Measurements from ENCODE around the gene TBXAS1.

TBXAS1 gene

DNA sequence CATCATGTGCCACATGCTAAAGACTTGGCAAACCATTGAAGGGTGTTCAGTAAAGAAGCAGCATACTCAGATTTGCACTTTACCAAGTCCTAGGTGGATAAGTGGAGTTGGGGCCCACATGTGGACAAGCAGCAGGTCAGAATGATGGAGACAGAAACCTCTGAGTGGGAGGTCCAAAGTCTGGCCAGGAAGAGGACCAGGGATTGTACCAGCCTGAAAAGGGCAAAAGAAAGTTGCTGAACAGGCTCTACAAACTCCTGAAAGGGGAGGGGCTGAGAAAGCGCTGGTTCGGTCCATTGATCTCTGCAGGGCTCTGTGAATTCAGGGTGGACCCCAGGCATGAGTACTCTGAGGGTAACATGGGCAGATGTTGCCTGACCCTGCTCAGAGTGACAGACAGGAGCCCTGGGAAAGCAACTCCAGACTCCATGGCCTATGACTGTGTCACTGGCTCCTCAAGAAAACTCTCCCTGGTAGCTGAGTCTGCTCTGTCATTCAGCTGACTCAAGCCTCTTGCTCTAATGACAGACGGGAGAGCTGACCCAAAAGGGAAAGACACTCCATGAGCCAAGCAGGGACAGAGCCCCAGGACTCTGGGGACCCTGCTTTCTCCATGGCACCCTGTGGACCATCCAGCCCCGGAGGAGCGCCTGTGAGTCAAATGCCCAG, 68.5 kb downstream of the TBXAS1 start:
- TF ChIP-seq EZH2phosphoT487 (conservative IDR thresholded peaks at IDR 0.05; ENCODE audit: low read length), result no peak
- TF ChIP-seq, protein P1, sequence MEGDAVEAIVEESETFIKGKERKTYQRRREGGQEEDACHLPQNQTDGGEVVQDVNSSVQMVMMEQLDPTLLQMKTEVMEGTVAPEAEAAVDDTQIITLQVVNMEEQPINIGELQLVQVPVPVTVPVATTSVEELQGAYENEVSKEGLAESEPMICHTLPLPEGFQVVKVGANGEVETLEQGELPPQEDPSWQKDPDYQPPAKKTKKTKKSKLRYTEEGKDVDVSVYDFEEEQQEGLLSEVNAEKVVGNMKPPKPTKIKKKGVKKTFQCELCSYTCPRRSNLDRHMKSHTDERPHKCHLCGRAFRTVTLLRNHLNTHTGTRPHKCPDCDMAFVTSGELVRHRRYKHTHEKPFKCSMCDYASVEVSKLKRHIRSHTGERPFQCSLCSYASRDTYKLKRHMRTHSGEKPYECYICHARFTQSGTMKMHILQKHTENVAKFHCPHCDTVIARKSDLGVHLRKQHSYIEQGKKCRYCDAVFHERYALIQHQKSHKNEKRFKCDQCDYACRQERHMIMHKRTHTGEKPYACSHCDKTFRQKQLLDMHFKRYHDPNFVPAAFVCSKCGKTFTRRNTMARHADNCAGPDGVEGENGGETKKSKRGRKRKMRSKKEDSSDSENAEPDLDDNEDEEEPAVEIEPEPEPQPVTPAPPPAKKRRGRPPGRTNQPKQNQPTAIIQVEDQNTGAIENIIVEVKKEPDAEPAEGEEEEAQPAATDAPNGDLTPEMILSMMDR (IDR thresholded peaks at IDR 0.05; ENCODE audit: insufficient read depth, low read length, poor library complexity, severe bottlenecking), result no peak
- H3K9me2 ChIP-seq (replicated peaks; ENCODE audit: insufficient read depth, low read length), result no peaks in the 10 kb centered on the region
- H4K20me1 ChIP-seq (ENCODE audit: low read depth, low read length), result no peaks in the 10 kb centered on the region
- no peak overlapping the region for H3K27ac ChIP-seq (ENCODE audit: low read depth, low read length)
- no peak overlapping the region for H2AFZ ChIP-seq (ENCODE audit: low read depth, low read length, severe bottlenecking)
- no peaks in the 10 kb centered on the region for H3K36me3 ChIP-seq (ENCODE audit: low read length)
- no peaks in the 10 kb centered on the region for H3K27me3 ChIP-seq (ENCODE audit: low read length)
- H3F3A ChIP-seq (ENCODE audit: insufficient read depth), result no peaks in the 10 kb centered on the region
- no peak overlapping the region for H3K4me3 ChIP-seq (ENCODE audit: insufficient read depth, low read length, poor library complexity, severe bottlenecking)
- H3K4me2 ChIP-seq (ENCODE audit: low read depth, low read length, poor library complexity, severe bottlenecking), result no peak overlapping the region
- H3K9ac ChIP-seq (ENCODE audit: low read length), result no peak overlapping the region
- no peaks in the 10 kb centered on the region for H3K9me3 ChIP-seq (ENCODE audit: insufficient read depth, low read length)
- no peaks in the 10 kb centered on the region for H3K79me2 ChIP-seq (ENCODE audit: insufficient read depth, low read length)

DNA sequence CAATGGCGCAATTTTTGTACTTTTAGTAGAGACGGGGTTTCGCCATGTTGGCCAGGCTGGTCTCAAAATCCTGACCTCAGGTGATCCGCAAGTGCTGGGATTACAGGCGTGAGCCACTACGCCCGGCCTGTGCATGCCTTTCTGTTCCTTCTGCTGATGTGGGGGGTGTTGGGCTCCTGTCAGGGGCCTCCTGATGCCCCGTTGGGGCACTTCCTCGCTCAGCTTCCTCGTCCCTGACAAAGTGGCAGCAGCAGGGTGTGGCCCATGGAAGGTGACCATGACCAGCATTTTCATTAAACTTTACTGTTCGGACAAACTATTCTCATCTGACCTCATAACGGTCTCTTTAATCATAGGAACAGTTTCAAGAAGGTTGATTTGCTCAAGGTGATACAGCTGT, 69.4 kb downstream of the TBXAS1 start:
- Histone ChIP-seq H3K27ac (ENCODE audit: low read depth, low read length) (no peak overlapping the region), H3K4me2 (ENCODE audit: low read depth, low read length, poor library complexity, severe bottlenecking) (no peak overlapping the region), H2AFZ (ENCODE audit: low read depth, low read length, severe bottlenecking) (no peak overlapping the region), H3K27me3 (ENCODE audit: low read length) (no peaks in the 10 kb centered on the region), H3K79me2 (ENCODE audit: insufficient read depth, low read length) (no peaks in the 10 kb centered on the region), H3K9me3 (ENCODE audit: insufficient read depth, low read length) (no peaks in the 10 kb centered on the region), H4K20me1 (ENCODE audit: low read depth, low read length) (no peaks in the 10 kb centered on the region), H3K9ac (ENCODE audit: low read length) (no peak overlapping the region), H3K4me3 (ENCODE audit: insufficient read depth, low read length, poor library complexity, severe bottlenecking) (no peak overlapping the region), H3F3A (ENCODE audit: insufficient read depth) (no peaks in the 10 kb centered on the region), H3K9me2 (replicated peaks; ENCODE audit: insufficient read depth, low read length) (no peaks in the 10 kb centered on the region), H3K36me3 (ENCODE audit: low read length) (no peaks in the 10 kb centered on the region)
- no peak for TF ChIP-seq EZH2phosphoT487 (conservative IDR thresholded peaks at IDR 0.05; ENCODE audit: low read length)
- TF ChIP-seq, protein P1 (IDR thresholded peaks at IDR 0.05; ENCODE audit: insufficient read depth, low read length, poor library complexity, severe bottlenecking), result no peak

DNA sequence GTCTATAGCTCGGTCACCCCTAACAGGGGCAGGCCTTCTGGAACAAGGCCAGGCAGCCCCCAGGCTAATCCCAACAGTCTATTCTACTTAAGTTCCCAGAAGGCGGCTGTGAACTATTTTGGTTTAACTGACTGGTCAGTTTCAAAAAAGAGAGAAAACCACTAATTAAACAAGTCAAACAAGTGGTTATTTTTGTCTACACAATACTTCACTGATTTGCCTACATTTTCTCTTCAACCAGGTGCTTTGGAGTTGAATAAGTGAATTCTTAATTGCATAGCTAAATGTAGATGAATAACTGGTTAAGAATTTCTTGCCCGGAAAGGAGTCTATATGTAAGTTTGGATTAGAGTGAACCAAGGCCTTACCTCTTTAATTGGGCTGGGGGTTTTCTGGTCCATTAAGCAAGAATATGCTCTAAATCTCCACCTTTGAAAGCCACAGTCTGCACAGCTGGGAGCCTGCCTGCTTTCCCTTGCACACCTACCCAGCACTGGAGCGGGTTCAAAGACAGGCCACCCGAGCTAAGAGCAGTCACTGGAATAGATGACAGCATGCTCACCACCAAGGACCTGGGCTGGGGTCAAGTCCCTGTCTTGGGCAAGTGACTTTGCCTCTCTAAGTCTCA, 70.4 kb downstream of the TBXAS1 start:
- Histone ChIP-seq H2AFZ (ENCODE audit: low read depth, low read length, severe bottlenecking) (no peak overlapping the region), H3K36me3 (ENCODE audit: low read length) (no peaks in the 10 kb centered on the region), H3K4me2 (ENCODE audit: low read depth, low read length, poor library complexity, severe bottlenecking) (no peak overlapping the region), H3K4me3 (ENCODE audit: insufficient read depth, low read length, poor library complexity, severe bottlenecking) (no peak overlapping the region), H3F3A (ENCODE audit: insufficient read depth) (no peaks in the 10 kb centered on the region), H3K27me3 (ENCODE audit: low read length) (no peaks in the 10 kb centered on the region), H3K9me2 (replicated peaks; ENCODE audit: insufficient read depth, low read length) (no peaks in the 10 kb centered on the region), H3K9ac (ENCODE audit: low read length) (no peak overlapping the region), H3K79me2 (ENCODE audit: insufficient read depth, low read length) (no peaks in the 10 kb centered on the region), H3K27ac (ENCODE audit: low read depth, low read length) (no peak overlapping the region), H4K20me1 (ENCODE audit: low read depth, low read length) (no peaks in the 10 kb centered on the region), H3K9me3 (ENCODE audit: insufficient read depth, low read length) (no peaks in the 10 kb centered on the region)
- TF ChIP-seq, protein P1 (IDR thresholded peaks at IDR 0.05; ENCODE audit: insufficient read depth, low read length, poor library complexity, severe bottlenecking), result no peak
- TF ChIP-seq EZH2phosphoT487 (conservative IDR thresholded peaks at IDR 0.05; ENCODE audit: low read length), result no peak
